ENCODE results near the gene CBARP. TPM values are rescaled to one million over a fixed set of nuclear protein-coding genes. Genes with fewer than 3 reads are reported as not detected.

CBARP gene
- total RNA-seq, 1 experiment from 2014 or later = 28.4 TPM

DNA sequence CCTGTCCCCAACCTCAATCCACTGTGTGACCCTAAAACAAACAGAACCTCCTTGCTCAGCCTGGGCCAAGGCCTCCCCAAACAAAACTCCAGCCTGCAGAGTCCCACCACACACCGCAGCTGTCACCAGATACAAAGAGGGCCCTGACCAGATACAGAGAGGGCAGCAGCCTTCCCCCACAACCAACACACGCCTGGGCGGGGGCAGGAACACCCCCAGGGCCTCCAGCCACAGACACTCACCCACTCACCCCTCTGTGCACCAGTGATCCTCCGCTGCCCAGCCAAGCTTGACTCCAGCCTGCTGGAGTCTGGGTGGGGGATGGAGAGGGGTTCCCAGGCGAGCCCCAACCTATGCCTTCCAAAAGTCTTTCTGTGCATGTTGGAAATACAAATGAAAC, 25.4 kb upstream of the CBARP start:
- Histone ChIP-seq H2BK12ac (ENCODE audit: insufficient read length, low read depth, low read length) (no peak overlapping the region), H3K9ac (ENCODE audit: extremely low read depth, insufficient read length, low read length) (no peak overlapping the region), H3K27me3 (ENCODE audit: insufficient read depth, low read length) (no peaks in the 10 kb centered on the region), H3K23ac (ENCODE audit: insufficient read length, low read depth, low read length) (no peak overlapping the region), H3K18ac (ENCODE audit: insufficient read length, low read depth, low read length) (no peak overlapping the region), H3K4me2 (ENCODE audit: insufficient read depth, insufficient read length, low read length) (no peak overlapping the region), H3K4ac (ENCODE audit: low read depth, low read length) (no peak overlapping the region), H3K79me2 (ENCODE audit: insufficient read depth, low read length) (no peaks in the 10 kb centered on the region), H3T11ph (ENCODE audit: low read length) (no peak overlapping the region), H3K27ac (ENCODE audit: insufficient read length, low read depth, low read length) (no peak overlapping the region), H2BK5ac (ENCODE audit: insufficient read length, low read length) (no peak overlapping the region), H4K91ac (ENCODE audit: insufficient read length, low read depth, low read length) (no peak overlapping the region), H2AK5ac (ENCODE audit: insufficient read length, low read length) (no peak overlapping the region), H2BK20ac (ENCODE audit: low read depth, low read length, poor library complexity, severe bottlenecking) (no peak overlapping the region), H4K20me1 (ENCODE audit: control insufficient read depth, insufficient read depth, insufficient read length) (no peaks in the 10 kb centered on the region), H3K56ac (ENCODE audit: insufficient read length, low read depth, low read length) (no peak overlapping the region), H2AFZ (ENCODE audit: low read length) (no peak overlapping the region), H3K4me1 (ENCODE audit: insufficient read depth, low read length) (peaks cover 4% of the 10 kb centered on the region; the same call in 1 of the 2 replicates), H3K23me2 (ENCODE audit: insufficient read length, low read depth, low read length, poor library complexity, severe bottlenecking) (peaks cover 27% of the 10 kb centered on the region), H4K8ac (replicated peaks; ENCODE audit: insufficient read length, low read depth, low read length) (no peak overlapping the region), H3K9me3 (ENCODE audit: control insufficient read depth, low read depth, low read length) (no peaks in the 10 kb centered on the region), H3K79me1 (ENCODE audit: insufficient read depth, low read depth, low read length, poor library complexity, severe bottlenecking) (no peaks in the 10 kb centered on the region), H3K14ac (ENCODE audit: insufficient read depth, low read length) (no peak overlapping the region), H2BK120ac (ENCODE audit: low read depth, low read length, poor library complexity, severe bottlenecking) (no peak overlapping the region), H2BK15ac (ENCODE audit: low read depth, low read length) (no peak overlapping the region), H4K5ac (ENCODE audit: insufficient read length, low read depth, low read length) (no peak overlapping the region)
- H3K27me3 Mint-ChIP-seq (ENCODE audit: low read depth) = peaks cover 9% of the 10 kb centered on the region
- DNase-seq = no peak
- peak overlapping the region; percentile 31 to 53; a peak in 4 of 5 replicates for H3K4me3 Mint-ChIP-seq
- H3K27ac Mint-ChIP-seq = peak overlapping the region; percentile 21 to 75 (median 66); a peak in 3 of 7 replicates
- H3K9me3 Mint-ChIP-seq = no peaks in the 10 kb centered on the region; a peak in 1 of 5 replicates
- peaks cover 0 to 20% (median 4%) of the 10 kb centered on the region in 3 experiments; a peak in 6 of 7 replicates for H3K36me3 Mint-ChIP-seq (ENCODE audit: insufficient read depth in 1 of 3, low read depth in 3 of 3)
- TF ChIP-seq, protein P1, sequence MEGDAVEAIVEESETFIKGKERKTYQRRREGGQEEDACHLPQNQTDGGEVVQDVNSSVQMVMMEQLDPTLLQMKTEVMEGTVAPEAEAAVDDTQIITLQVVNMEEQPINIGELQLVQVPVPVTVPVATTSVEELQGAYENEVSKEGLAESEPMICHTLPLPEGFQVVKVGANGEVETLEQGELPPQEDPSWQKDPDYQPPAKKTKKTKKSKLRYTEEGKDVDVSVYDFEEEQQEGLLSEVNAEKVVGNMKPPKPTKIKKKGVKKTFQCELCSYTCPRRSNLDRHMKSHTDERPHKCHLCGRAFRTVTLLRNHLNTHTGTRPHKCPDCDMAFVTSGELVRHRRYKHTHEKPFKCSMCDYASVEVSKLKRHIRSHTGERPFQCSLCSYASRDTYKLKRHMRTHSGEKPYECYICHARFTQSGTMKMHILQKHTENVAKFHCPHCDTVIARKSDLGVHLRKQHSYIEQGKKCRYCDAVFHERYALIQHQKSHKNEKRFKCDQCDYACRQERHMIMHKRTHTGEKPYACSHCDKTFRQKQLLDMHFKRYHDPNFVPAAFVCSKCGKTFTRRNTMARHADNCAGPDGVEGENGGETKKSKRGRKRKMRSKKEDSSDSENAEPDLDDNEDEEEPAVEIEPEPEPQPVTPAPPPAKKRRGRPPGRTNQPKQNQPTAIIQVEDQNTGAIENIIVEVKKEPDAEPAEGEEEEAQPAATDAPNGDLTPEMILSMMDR (conservative IDR thresholded peaks at IDR 0.05) = no peak
- peaks cover 57 to 62% of the 10 kb centered on the region in 2 experiments for H3K4me1 Mint-ChIP-seq
- no CpG with 5 or more reads among the region's 5 CpGs for WGBS (ENCODE audit: extremely low coverage, insufficient read length, low lambda C conversion rate)

Measured in H9 (cell line).